GM18507 (cell line): ENCODE results near the gene NRGN.

Source experiments
- DNase-seq: peaks from one replicate; pipeline ENCODE4 v3.0.0; 2011; ENCODE audit warnings: low read depth; ENCODE audit not compliant: insufficient read length; ENCODE audit errors: extremely low spot score
- FAIRE-seq: peaks from 2 replicates; lab custom pipeline; 2011; peaks lifted over from hg19 to GRCh38; lab: Jason Lieb, UNC

NRGN gene

GRCh38 chr11:124754309-124754708 is 14.6 kb downstream of the NRGN start:
- FAIRE-seq (no peak), DNase-seq (no peak)

DNA sequence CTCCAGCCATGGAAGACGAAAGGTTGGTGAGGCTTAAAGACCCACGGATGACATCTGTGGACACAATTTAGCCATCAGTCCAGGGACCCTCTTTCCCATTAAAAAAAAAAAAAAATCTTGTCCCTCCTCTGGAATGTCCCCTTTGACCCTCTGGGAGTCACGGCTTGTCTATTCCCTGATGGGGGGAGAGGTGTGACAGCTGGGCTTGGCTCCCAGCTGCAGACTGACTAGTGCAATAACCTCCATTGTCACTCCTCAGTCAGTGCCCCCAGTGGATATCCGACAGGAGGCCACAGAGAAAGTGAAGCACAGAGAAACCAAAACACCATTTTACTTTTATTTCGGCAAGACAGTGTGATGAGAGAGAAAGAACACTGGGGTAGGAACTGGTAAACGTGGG is 15.0 kb downstream of the NRGN start:
- FAIRE-seq: no peak

DNA sequence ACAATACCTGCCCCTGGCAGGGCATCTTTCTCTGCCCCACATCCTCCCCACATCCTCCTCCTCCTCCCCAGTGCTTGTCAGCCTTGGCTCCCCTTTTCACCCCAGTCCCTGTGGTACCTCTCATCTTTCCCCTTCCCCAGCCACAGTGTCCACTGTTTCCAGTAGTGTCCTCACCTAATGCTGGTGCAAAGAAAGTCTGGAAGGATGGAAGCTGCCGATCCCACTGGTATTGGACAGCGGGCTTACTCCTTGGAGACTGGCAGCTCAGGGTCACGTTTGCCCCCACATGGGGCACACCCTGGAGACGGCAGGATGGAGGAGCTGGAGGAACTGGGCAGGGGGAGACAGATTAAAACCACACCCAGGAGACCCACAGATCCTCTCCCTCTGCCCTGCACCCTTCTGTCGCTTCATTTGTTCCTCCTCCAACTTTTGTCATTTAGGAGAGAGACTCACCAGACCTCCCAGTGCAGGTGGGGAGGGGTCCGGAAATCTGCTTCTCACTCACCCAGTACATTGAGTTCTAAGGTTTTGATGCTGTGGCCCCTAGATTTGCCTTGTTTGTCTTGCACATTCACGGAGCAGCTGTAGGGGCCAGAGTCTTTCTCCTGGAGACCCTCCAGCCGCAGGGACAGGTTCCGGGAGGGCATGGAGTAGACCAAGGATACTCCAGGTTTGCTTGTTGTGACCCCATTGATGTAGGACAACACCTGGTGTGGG is 16.5 kb downstream of the NRGN start:
- no peak for FAIRE-seq
- no peak for DNase-seq

More for the DNA sequence above, 15.0 kb downstream of the NRGN start:
- no peak for DNase-seq

DNA sequence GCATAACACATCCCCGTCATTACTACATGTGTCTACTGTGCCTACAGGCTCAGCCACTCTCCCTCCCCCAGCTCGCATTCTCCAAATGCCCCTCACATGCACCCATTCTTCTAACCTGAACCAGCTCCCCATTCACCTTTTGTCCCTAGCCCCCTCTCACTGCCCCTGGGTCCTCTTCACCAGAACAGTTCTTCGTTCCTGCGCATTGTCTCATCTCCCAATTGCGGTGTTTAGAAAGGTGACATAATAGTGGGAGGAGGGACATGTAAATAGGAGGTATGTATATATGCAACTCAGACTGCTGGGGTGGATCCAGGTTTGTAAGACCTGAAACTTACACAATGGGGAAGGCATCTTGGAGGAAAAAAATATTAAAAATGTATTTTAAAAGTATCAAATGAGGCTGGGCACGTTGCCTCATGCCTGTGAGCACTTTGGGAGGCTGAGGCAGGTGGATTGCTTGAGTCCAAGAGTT is 17.0 kb downstream of the NRGN start:
- FAIRE-seq (no peak), DNase-seq (no peak)

DNA sequence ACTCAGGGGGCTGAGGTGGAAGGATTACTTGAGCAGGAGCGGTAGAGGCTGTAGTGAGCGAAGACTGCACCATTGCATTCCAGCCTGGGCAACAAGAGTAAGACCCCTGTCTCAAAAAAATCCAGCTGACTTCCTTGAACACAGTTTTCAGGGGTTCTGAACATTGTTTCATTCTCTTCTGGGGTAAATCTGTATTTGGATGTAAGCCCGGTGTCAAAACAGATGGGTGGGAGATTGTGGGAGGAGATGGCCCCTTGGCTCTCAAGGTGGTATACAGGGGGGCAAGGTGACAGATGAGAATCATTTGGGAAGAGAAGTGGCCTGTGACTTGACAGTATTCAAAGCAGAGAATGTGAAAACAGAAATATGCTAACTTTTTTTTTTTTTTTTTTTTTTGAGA is 17.6 kb downstream of the NRGN start:
- DNase-seq (no peak), FAIRE-seq (no peak)

- no peak for DNase-seq
These were observed 18.9 kb downstream of the NRGN start for GRCh38 chr11:124758355-124759265.

DNA sequence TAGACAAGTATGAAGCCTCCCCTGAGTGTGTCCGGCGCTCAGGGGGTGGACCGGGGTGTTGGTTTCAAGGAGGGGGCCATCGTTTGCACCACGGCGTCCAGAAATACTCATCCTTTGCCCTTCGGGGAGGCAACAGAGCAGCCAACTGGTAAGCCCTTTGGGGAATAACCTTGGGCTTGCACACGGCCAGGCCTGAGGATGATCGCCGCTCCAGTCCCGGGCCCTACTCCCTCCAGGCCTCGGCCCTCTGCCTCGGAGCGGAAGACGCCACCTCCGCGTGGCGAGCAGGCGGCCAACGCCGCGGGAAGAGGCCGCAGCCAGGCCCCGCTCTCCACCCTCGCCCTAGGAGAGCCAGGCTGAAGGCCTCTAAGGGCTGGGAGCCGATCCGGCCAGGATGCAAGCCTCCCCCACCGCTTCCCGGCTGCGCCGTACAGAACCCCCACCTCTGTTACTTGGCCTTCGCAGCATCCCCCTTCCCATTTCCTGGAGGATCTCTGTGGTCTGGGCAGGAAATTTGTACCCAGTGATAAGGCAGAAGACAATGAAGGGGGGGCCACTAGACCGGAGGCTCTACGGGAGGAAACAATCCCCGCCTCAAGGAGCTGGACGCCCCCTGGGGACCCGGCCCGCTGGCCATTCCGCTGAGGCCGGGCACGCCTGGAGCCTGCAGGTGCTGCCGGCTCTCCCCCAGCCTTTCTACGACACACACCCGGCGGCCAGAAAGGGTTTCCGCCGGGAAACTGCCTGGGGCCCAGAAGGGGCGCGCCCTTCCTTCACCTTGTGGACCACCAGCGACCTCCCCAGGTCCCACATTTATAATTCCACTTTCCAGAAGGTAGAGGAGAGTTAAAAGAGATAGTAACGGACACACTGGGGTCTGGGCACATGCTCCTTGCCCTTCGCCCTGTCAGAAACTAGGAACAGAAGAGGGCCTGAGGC is 19.8 kb downstream of the NRGN start:
- FAIRE-seq (no peak), DNase-seq (no peak)

More at GRCh38 chr11:124758355-124759265, 18.9 kb downstream of the NRGN start:
- FAIRE-seq: peak; percentile 78

- FAIRE-seq (no peak), DNase-seq (no peak)
These were observed 20.5 kb downstream of the NRGN start for GRCh38 chr11:124760205-124760652.

- DNase-seq (no peak), FAIRE-seq (no peak)
These were observed 21.1 kb downstream of the NRGN start for GRCh38 chr11:124760806-124761205.

DNA sequence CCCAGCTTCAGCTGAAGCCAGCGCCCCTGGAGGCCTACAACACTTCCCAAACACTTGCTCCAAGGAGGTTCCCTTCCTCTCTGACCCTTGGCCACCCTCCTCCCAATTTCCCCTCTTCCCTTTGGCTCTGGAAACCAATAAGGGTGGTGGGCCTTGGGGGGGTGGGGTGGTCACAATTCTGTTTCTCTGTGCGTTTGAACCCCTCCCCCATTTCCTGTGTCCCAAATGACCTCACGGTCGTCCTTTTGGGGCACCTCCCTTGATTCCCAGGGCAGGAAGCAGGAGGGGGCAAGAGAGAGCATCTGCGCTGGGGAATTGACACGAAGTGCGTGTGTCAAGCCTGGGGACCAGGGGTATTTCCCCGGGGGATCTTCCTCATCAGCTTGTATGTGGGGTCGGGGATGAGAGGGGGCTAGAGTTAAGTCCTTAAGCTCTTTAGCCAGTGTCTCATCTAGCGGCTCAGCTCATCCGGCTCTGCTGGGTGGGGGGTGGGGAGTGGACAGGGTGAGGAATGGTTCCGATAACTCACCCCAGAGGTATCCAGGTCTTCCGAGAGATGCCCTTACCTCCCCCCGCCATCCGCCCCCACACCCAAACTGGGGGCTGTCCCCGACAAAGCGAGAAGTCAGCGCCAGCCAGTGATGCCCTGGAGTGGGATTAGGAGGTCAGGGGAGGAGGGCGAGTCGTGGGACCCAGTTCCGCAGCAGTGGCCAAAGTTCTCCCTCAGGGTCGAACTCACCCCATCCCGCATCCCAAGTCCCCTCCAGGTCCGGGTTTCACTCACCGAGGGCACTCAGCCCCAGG is 21.8 kb downstream of the NRGN start:
- DNase-seq: no peak
- no peak for FAIRE-seq

- FAIRE-seq (peak; percentile 21), DNase-seq (peak; percentile 80)
These were observed 22.4 kb downstream of the NRGN start, which contains the start of gene ESAM for GRCh38 chr11:124762105-124762623. Gene ESAM, minus strand, starts transcription at chr11:124762290. Its CDS starts 136 bp downstream, at chr11:124762154.

DNA sequence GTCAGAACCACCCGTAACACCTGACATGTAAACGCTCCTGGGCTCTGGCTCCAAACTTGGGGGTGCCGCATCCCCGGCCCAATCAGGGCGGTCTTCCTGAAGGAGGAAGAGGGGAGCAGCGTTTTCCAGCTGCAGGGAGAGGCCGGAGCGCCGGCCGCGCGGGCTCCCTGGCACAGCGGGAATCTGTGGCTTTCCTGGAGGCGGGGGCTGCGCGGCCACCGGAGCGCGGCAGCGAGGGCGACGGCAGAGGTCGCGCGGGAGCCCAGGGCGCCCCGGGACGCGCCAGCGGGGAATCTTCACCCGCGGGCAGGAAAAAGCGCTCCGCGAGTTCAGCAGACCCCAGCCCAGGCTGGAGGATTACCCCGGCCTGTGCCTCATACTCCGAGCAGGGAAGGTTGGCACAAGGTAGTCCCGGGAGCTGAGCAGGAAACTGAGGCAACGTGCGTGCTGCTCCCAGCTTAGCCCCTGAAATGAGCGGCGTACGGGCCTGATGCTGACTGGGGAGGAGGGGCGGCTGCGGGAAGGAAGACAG is 22.9 kb downstream of the NRGN start:
- DNase-seq (no peak), FAIRE-seq (no peak)

- DNase-seq (no peak), FAIRE-seq (peak; percentile 74)
These were observed 23.6 kb downstream of the NRGN start for GRCh38 chr11:124763156-124763947.

DNA sequence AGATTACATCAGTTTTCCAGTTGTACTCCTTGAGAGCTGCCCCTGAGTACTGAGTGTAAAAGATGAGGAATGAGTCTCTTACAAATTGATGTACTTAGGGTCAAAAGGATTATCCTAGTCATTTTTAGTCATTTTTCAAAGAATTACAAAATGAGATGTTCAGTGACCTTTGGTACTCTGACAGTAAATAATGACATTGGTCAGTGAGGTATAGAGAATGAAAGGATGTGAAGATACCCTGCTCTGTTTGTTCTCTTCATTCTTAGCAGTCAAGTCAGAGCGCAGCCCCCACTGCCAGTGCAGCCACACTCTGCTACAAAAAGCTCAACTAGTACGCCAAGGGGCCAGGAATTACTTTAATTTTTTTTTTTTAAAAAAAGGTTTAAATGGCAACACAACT is 26.4 kb downstream of the NRGN start:
- no peak for DNase-seq
- no peak for FAIRE-seq

- DNase-seq: no peak
These were observed 29.2 kb downstream of the NRGN start for GRCh38 chr11:124768914-124769313.

GRCh38 chr11:124769806-124770774 is 30.3 kb downstream of the NRGN start:
- DNase-seq (no peak), FAIRE-seq (no peak)

More at GRCh38 chr11:124768914-124769313, 29.2 kb downstream of the NRGN start:
- FAIRE-seq: no peak
